Sciatic nerve (tissue), 2 donors: ENCODE measurements around the gene SMIM24. TPM values are rescaled to one million over a fixed set of nuclear protein-coding genes. Genes with fewer than 3 reads are reported as not detected.
"Not testable (repeated sequence)": the region's sequence is repeated elsewhere in the genome, so short reads cannot be mapped to it uniquely, and the experiment has no call there.

Experiments used
- ATAC-seq: fragments of 200-7000 bp; cut with Tn5 transposase; one replicate; pipeline ENCODE4 v1.9.1; 2020; ENCODE audit warnings: mild to moderate bottlenecking, moderate library complexity
- DNase-seq: peaks from one replicate; pipeline ENCODE4 v3.0.0-alpha.2; 2020; ENCODE audit warnings: low spot score
- intact Hi-C: fragments of 100-400 bp; cut with DNase I; formaldehyde crosslinking; loops from one replicate; pipeline ENCODE4 v1.14.2; 2022
- total RNA-seq: library from RNA; stranded (reverse); fragmentation: NEBNext Ultra II Directional; extraction: Animal tissue kit (Norgen Biotek cat#: 25700); gene quantifications from one replicate; pipeline ENCODE4 v1.2.1, GENCODE V29; 2021
- donor health status: DM: no; HTN: no; CAD: no.
- donor health status: DM: no; HTN: no; CAD: no.

SMIM24 gene
- total RNA-seq, 1 donor from 2014 or later, result not detected

DNA sequence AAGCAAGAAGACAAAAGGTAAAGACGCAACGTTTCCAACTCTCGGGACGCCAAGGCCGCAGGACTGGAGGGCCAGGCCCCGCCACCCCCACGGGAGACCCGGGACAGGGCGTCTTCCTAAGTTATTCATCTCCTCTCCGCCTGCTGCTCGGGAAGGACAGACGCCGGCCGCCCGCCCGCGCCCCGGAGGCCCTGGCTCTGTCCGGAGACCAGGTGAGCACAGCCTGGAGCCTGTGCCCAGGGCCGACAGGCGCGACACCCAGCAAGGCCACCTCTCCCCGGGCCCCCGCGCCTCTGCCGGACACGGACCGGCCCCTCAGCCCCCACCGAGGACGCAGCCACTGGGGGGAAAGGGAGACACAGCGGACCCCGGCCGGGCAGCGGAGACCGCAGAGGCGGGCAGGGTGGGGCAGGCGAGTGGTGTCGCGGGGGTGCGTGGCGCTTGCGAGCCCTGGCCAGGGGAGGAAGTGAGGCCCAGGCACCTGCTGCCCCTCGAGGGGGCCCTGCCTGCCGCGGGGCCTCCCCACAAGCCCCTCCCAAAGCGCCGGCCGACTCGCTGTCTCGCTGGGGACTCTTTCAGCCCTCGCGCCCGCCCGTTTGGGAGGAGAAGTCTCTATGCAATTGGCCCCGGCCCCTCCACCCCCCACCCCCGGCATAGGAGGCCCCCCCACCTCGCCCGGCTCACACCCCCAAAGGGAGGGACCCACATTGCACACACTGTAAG, 17.2 kb downstream of the SMIM24 start:
- DNase-seq (no peak), ATAC-seq (no peak)
- intact Hi-C loops, result no loop called here

DNA sequence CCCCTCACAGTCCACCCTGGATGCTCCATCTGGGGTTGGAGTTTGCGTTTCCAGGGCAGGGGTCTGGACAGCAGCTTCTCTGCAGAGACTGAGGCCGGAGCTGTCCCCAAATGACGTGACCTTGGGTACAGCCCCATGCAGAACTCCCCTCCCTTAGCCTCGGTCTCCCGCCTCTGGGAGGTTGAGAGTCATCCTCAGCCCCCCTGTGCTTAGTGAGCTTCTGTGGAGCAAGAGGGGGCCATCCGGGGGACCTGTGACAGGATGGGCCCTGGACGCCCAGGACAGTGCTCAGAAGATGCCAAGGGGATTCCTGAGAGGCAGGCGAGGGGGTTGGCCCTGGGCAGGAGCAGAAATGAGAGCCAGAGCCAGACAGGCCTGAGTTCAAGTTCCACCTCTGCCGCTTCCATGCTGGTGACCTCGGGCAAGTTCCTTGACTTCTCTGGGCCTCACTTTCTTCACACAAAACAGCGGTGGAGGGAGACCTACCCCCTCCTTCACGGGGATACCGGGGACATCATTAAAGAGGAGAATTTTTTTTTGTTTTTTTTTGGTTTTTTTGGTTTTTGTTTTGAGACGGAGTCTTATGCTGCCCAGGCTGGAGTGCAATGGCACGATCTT, 20.3 kb downstream of the SMIM24 start:
- no peak for ATAC-seq
- no peak for DNase-seq
- intact Hi-C loops, result no loop called here

DNA sequence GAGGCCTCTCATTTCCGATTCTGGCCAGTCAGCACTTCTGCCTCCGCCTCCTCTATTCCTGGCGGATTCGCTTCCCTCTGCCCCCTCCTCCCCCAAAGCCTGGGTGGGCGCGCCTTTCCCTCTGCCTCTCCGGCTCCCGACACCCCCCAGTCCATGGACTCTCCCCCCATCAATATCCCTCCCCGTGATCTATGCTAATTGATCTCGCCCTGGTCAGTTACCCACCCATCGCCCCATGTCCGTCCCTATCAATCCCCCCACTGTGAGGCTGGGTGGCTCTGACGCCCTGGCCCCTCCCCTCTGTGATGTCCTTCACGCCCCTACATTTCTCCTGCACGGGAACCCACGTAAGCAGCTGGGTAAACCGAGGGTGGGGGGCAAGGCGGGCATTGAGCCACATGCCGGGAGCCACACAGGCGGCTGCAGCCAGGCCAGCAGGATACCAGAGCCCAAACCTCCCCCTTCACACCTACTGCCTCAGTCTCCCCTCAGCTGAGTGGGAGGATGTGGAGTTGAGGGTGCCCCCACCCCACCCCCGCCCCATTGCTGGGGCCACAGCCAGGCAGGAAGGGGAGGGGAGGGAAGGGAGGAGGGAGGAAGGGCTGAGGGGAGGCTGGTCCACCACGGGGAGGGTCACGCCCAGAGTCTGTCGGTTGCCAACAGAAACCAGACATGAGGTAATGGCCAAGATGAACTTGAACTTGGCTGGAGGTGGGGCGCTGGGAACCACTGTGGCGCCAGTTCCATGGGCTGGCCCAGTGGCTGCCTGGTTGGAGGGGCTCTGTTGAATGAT, 21.0 kb downstream of the SMIM24 start:
- ATAC-seq, result peak; percentile 93
- intact Hi-C loops, result no loop called here
- peak; percentile 94 for DNase-seq

DNA sequence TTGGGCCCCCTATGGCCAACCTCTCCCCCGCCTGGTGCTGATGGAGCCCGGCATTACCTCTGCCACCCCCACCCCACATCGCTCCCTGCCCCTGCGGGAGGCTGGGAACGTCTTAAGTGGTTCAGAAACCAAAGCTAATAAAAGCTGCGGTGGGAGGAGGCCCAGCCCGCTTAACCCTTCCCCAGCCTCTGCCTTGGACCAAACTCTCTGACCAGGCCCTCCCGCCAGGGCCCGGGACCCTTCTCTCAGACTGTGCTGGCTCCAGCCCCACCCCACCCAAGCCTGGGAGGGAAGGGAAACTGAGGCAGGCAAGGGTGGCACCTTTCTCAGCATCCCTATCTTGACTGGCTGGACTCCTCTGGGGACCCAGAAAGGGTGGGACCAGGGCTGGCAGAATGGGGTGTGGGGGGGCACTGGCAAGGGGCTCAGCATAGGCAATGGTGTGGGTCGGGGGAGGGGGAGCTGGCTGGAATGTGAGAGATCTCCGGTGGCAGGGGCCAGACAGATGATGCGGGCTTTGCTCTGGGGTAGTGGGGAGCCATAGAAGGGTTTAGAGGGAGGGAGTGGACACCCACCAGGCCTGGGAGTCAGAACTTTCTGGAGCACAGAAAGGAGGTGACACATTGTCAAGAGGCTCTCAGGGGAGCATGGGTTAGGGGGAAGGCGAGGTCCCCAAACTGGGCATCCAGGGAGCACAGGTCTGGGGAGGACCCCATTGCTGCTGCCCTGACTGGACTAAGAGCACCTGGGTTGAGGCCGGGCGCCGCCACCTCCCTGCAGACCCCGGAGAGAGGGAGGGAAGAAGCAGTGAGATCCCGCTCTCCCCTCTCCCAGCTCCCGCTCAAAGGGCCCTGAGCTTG, 21.9 kb downstream of the SMIM24 start:
- intact Hi-C loops, result no loop called here
- ATAC-seq (peak; percentile 33), DNase-seq (no peak)

DNA sequence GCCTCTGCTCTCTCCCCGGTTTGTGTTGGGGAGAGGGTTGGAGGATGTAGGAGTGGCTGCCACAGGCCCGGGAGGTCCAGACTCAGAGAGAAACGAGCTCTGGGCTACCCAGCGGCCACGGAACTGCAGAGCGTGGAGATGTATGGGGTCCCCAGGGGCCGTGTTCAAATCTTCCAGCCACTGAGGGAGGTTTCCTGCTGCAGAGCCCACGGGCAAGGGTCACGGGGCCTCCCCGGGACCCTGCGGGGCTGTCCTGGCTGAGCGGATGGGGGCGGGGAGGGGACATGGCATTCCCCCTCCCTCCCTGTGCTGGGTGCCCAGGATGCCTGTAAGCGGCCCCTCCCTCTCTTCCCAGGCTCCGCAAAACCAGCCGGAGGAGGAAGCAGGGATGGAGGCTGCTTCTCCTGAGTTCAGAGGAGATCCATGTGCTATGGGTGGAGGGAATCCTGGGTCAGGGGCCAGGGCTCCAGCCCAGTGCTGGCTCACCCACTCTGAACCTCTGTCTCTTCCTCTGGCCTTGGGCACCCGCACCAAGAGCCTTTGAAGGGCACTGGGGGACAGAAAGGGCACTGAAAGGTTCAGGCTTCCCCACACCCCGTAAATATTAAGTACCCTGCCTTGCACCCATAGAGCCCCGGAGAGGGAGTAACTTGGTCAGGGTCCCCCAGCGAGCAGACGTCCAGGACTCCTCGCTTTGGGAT, 22.6 kb downstream of the SMIM24 start:
- DNase-seq (no peak), ATAC-seq (peak; percentile 11)
- intact Hi-C loops, result no loop called here

DNA sequence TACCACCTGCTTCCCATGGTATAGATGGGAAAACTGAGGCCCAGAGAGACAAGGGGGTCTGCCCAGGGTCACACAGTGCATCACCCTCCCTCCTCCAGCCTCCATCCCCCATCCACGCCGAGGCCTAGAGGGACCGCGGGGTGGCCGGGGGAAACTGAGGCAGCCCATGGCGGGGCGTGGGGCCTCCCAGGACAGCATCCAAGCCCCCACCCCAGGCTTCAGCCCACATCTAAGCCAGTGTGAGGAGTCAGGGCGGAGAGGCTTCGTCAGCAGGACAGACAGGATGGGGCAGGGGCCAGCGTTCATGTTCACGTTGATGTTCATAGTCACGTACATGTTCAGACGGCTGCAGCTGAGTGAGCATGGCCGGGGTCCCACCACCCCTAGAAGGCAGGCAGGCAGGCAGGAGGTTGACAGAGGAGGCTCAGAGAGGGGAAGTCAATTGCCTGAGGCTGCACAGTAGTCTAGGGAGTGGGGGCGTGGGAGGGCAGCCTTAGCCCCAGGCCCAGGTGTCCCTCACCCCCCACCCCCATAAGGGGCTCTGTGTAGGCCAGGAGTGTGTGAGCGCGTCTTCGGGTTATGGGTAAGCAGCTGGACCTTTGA, 23.3 kb downstream of the SMIM24 start:
- DNase-seq (no peak), ATAC-seq (no peak)
- intact Hi-C loops, result no loop called here

DNA sequence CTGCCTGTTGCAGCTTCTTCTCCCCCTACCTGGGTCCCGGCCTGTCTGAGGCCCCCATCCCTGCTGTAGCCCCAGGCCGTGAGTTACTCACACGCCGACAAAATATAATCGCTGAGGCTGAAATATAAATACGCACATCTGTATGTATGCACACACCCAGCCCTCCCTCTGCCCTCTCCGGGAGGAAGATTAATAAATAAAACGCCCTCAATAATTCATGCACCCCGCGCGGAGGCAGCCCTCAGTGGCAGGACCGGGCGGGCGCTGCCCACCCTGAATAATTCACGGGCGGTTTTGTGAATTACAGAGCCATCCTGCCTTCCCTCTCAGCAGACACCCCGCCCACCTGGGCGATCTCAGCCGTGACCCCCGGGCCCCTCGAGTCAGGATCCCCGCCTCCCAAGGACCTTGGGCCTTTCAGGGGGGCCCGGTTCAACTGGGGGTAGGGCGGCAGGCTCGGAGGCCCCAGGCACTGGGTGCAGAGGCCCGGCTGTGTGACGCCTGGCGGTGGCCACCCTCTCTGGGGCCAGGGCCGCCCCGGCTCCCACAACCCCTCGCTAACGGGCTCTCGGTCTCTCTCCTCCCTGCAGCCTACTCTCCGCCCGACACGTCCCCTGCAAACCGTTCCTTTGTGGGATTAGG, 24.2 kb downstream of the SMIM24 start:
- DNase-seq, result no peak
- intact Hi-C loops, result no loop called here

DNA sequence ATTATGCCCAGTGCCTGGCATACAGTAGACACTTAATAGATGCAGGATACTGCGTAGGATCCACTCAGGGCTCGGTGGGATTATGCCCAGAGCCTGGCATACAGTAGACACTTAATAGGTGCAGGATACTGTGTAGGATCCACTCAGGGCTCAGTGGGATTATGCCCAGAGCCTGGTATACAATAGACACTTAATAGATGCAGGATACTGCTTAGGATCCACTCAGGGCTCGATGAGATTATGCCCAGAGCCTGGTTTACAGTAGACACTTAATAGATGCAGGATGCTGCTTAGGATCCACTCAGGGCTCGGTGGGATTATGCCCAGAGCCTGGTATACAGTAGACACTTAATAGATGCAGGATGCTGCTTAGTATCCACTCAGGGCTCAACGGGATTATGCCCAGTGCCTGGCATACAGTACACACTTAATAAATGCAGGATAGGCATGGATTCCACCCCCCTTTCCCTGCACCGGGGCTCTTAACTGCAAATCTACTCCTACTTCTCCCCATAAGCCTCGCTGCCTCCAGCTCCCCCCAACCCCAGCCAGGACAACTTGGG, 24.9 kb downstream of the SMIM24 start:
- ATAC-seq (no peak), DNase-seq (no peak)
- intact Hi-C loops, result no loop called here

More for the DNA sequence above, 24.2 kb downstream of the SMIM24 start:
- ATAC-seq, result no peak

DNA sequence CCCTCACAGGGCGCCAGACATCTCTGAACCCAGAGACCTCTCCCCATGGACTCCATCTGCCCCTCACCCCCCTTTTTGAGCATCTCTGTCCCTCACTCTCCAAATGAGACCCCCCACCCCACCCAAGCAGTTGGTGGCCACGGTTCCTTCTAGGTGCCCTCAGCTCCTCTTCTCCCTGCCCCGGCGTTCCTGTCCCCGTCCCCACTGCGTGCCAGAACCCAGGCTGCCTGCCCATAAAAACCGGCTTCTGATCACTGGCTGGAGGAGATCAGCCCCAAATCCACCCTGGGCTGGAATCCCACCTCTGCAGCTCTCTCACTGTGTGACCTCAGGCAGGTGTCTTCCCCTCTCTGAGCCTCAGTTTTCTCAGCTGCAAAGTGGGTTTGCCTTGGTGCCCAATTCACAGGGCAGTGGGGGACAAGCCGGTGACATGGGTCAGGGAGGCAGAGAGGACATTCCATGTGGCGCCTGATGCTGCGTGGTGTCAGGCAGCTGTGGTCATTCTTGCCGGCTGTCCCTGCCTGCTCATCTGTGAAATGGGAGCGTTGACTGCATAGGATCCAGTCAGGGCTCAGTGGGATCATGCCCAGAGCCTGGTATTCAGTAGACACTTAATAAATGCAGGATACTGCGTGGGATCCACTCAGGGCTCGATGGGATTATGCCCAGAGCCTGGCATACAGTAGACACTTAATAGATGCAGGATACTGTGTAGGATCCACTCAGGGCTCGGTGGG, 25.5 kb downstream of the SMIM24 start:
- DNase-seq (no peak), ATAC-seq (no peak)
- intact Hi-C loops, result no loop called here

DNA sequence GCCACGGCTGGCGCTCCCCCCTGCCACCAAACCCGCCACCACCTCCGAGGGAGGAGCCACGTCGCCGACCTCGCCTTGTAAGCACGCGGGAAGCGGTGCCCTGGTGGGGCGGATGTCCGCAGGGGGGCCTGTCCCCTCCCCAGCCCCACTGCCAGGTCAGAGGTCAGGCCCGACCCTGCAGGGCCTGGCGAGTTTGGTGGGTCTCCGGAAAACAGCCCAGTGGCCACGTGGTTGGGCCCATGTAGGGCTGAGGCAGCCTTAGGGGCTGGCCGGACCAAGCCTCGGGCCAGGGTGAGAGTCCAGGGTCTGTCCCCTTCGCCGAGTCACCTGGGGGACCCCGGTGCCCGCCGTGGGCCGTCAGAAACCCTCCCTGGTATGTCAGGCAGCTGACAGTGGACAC, 26.5 kb downstream of the SMIM24 start:
- no peak for ATAC-seq
- DNase-seq, result no peak
- intact Hi-C loops, result no loop called here

DNA sequence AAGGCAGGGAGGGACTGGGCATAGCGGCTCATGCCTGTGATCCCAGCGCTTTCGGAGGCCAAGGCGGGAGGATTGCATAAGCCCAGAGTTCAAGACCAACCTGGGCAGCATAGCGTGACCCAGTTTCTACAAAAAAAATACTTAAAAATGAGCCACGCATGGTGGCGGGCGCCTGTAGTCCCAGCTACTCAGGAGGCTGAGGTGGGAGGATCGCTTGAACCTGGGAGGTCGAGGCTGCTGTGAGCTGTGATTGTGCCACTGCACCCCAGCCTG, 27.4 kb downstream of the SMIM24 start:
- DNase-seq, ATAC-seq, intact Hi-C loops: not testable (repeated sequence)

DNA sequence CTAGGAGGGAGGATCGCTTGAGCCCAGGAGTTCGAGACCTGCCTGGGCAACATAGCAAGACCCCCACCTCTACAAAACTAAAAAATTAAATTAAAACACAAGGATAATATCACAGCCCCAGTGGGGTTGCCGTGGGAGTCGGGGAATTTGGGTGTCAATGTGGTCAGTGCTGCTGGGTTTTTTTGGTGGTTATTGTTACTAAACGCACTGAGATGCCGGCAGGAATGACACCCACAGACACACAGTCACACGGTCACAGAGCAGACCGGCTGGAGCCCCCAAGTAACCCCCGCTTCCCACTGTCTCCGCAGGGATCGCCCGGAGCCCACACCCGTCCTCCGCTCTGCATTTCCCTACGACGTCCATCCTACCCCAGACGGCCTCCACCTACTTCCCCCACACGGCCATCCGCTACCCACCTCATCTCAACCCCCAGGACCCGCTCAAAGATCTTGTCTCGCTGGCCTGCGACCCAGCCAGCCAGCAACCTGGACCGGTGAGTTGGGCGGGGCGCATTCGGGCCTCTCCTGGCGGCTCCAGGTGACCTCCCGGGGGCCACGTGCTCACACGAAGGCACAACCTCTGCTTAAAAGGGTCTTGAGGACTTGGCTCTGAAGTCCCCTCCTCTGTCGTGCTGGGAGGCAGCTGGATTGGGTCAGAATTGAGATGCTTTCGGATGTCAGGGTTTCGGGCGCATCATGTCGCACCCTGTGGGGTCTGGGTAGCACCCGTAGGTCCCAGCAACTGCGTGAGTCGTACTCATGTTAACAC, 28.0 kb downstream of the SMIM24 start:
- intact Hi-C loops, result no loop called here
- ATAC-seq (no peak), DNase-seq (no peak)

DNA sequence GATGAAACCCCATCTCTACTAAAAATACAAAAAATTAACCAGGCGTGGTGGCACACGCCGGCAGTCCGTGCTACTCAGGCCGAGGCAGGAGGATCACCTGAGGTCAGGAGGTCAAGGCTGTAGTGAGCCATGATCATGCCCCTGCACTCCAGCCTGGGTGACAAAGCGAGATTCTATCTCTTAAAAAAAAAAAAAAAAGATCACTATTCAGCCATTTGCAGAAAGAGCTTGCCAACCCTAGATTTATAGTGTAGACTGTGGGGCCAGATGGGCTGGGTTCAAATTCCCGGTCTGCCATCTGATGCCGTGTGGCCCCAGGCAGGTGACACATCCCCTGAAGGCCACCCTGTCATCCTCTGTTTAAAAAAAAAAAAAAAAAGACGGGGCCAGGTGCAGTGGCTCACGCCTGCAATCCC, 28.9 kb downstream of the SMIM24 start:
- intact Hi-C loops, result no loop called here
- no peak for DNase-seq
- ATAC-seq, result no peak

DNA sequence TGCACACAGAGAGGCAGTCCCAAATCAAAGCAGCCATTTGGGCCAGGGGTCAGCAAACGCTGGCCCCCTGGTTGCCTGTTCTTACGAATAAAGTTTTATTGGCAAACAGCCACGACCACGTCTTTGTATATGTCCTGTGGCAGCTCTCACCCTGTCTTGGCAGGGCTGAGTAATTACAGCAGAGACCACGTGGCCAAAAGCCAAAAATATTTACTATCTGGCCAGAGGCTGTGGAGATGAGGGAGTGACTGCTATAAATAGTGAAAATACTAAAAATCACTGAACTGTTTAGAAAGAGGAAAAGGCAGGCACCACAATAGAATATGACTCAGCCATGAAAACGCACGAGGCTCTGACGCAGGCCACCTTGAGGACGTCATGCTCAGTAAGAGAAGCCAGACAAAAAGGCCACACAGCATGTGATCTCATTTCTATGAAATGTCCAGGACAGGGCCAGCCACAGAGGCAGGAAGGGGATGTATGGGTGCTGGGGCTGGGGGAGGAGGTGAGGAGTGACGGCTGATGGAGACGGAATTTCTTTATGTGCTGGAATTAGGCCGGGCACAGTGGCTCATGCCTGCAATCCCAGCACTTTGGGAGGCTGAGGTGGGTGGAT, 29.4 kb downstream of the SMIM24 start:
- intact Hi-C loops, result no loop called here
- ATAC-seq, result peak; percentile 78
- DNase-seq, result no peak

DNA sequence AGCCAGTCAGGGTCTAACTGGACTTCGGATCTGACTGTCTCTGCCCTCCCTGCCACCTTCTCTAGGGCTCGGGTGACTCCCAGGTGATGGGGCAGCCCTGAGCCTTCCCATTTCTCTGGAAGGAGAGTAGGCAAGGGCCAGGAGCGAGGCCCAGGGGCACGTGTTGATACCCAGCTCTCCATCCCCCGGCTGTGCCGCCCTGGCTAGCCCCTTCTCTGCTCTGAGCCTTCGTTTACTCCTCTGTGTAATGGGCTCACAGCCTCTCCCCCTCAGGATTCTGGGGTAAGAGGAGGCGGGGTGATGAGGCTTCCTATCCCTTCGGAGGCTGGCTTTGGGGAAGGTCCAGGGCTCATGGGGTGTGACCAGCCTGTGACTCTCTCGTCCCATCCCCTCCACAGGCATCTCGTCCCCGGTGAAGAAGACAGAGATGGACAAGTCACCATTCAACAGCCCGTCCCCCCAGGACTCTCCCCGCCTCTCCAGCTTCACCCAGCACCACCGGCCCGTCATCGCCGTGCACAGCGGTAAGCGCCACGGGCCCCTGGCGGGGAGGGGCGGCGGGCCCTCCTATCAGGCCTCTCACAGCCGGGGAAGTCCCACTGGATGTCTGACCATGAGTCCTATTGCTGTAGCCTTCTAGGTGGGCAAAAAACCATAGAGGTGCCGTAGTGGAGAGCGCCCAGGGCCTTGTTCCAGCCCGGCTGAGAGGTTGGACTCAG, 31.6 kb downstream of the SMIM24 start:
- intact Hi-C loops, result no loop called here
- ATAC-seq (no peak), DNase-seq (no peak)
